GM12878 (cell line): ENCODE measurements around the gene DYNLT4. TPM values are rescaled to one million over a fixed set of nuclear protein-coding genes. Genes with fewer than 3 reads are reported as not detected.
"Not testable (repeated sequence)": the region's sequence is repeated elsewhere in the genome, so short reads cannot be mapped to it uniquely, and the experiment has no call there.

ENCODE experiments used
- ATAC-seq: fragments of 200-7000 bp; cut with Tn5 transposase; 3 replicates; pipeline ENCODE4 v1.9.1; 2020; ENCODE audit warnings: mild to moderate bottlenecking, moderate library complexity
- BruUV-seq: library from RNA; stranded (reverse); fragments of 400-500 nt; replicated peaks from 2 replicates; lab custom pipeline; 2021; lab: Mats Ljungman, UMichigan
- CTCF ChIA-PET: fragments of 300-600 bp; sonication (Branson Sonifier 250); formaldehyde crosslinking; extraction: SDS; loops from one replicate; lab custom pipeline; 2021; ENCODE audit warnings: inconsistent platforms; lab: Yijun Ruan, JAX
- POLR2A ChIA-PET: fragments of 350-600 bp; formaldehyde crosslinking; extraction: SDS; loops from one replicate; lab custom pipeline; 2021; ENCODE audit warnings: inconsistent platforms; lab: Charles Lee
- RAD21 ChIA-PET: fragments of 300-600 bp; sonication (Branson Sonifier 250); formaldehyde crosslinking; loops from one replicate; lab custom pipeline; 2023; ENCODE audit warnings: antibody characterized with exemption; ENCODE audit not compliant: unreplicated experiment; lab: Charles Lee
- SMC1A ChIA-PET: fragments of 300-600 bp; sonication (Branson Sonifier 250); formaldehyde crosslinking; loops from one replicate; lab custom pipeline; 2023; ENCODE audit not compliant: unreplicated experiment, uncharacterized antibody; lab: Charles Lee
- DNase-seq: peaks from one replicate; pipeline ENCODE4 v3.0.0-alpha.2; 2011; ENCODE audit warnings: low read depth, low spot score
- FAIRE-seq: peaks from 3 replicates; lab custom pipeline; 2011; peaks lifted over from hg19 to GRCh38; lab: Jason Lieb, UNC
- H2AFZ ChIP-seq: 2 replicates; pipeline ENCODE4 v1.6.0; 2011; ENCODE audit warnings: low read depth, low read length, control low read depth; ENCODE audit not compliant: control insufficient read depth
- H3K27ac ChIP-seq: 2 replicates; pipeline ENCODE4 v1.5.1; 2011; ENCODE audit warnings: control low read depth; ENCODE audit not compliant: control insufficient read depth, insufficient read depth
- H3K27me3 ChIP-seq, 2 experiments: replicated peaks in 1 of 2; 2 replicates each; pipeline versions ENCODE4 v1.6.0 to v1.6.1; 2011; ENCODE audit warnings: low read length in 1 of 2; ENCODE audit not compliant: control insufficient read depth in 2 of 2, insufficient read depth in 2 of 2
- H3K36me3 ChIP-seq, 2 experiments: 2 replicates each; pipeline ENCODE4 v1.5.1; 2011; ENCODE audit warnings: low read length in 1 of 2; ENCODE audit not compliant: control insufficient read depth in 2 of 2, insufficient read depth in 2 of 2
- H3K4me1 ChIP-seq: 2 replicates; pipeline ENCODE4 v1.6.1; 2011; ENCODE audit warnings: mild to moderate bottlenecking, low read length, moderate library complexity, mixed read lengths; ENCODE audit not compliant: control insufficient read depth, insufficient read depth
- H3K4me2 ChIP-seq: 2 replicates; pipeline ENCODE4 v1.6.0; 2011; ENCODE audit warnings: control low read depth; ENCODE audit not compliant: control insufficient read depth, insufficient read depth
- H3K4me3 ChIP-seq: fragments of 200-600 bp; sonication (generic); 2 replicates; pipeline ENCODE4 v1.5.1; 2016
- H3K79me2 ChIP-seq: 2 replicates; pipeline ENCODE4 v1.6.0; 2011; ENCODE audit warnings: low read length; ENCODE audit not compliant: control insufficient read depth, insufficient read depth
- H3K9ac ChIP-seq: 2 replicates; pipeline ENCODE4 v1.8.0; 2011; ENCODE audit warnings: low read length, control low read depth, mixed read lengths; ENCODE audit not compliant: control insufficient read depth, insufficient read depth
- H3K9me3 ChIP-seq: replicated peaks from 3 replicates; pipeline ENCODE4 v1.5.1; 2011; ENCODE audit warnings: mild to moderate bottlenecking, low read length; ENCODE audit not compliant: control insufficient read depth, insufficient read depth
- H4K20me1 ChIP-seq: 2 replicates; pipeline ENCODE4 v1.6.0; 2011; ENCODE audit not compliant: control insufficient read depth, insufficient read depth
- EED ChIP-seq: sonication (generic); IDR thresholded peaks from 2 replicates; pipeline ENCODE4 v1.6.1; 2016; ENCODE audit warnings: antibody characterized with exemption, low read depth
- HSF1 ChIP-seq: fragments of 150-350 bp; IDR thresholded peaks from 2 replicates; pipeline ENCODE4 v1.6.1; 2014; ENCODE audit warnings: mild to moderate bottlenecking, low read depth, low read length
- MTA3 ChIP-seq: IDR thresholded peaks from 2 replicates; pipeline ENCODE4 v1.6.1; 2012; ENCODE audit warnings: low read length, inconsistent platforms, borderline replicate concordance
- NR2C1 ChIP-seq: fragments of 450-650 bp; IDR thresholded peaks from 2 replicates; pipeline ENCODE4 v1.6.1; 2017; ENCODE audit warnings: antibody characterized with exemption, mild to moderate bottlenecking, moderate library complexity
- WGBS: methylation state at CpG from one replicate; pipeline ENCODE4 v1.1.6; 2016; ENCODE audit warnings: low lambda C conversion rate; ENCODE audit not compliant: insufficient replicate concordance, insufficient coverage; ENCODE audit errors: missing lambda C conversion rate; 5-methylcytosine and 5-hydroxymethylcytosine counted together
- in situ Hi-C: fragments of 300-500 bp; cut with MboI; formaldehyde crosslinking; loops from 9 replicates; pipeline ENCODE4 v1.14.3; 2018; ENCODE audit warnings: mixed read lengths
- intact Hi-C: fragments of 100-400 bp; cut with micrococcal nuclease; formaldehyde crosslinking; loops from one replicate; pipeline ENCODE4 v1.14.2; 2022; ENCODE audit not compliant: unreplicated experiment
- polyA plus RNA-seq, 11 experiments: library from polyadenylated mRNA; depleted of rRNA in 4 of 11; unstranded in 6 of 11; stranded (reverse) in 5 of 11; fragments of >200 nt; fragmentation: Nextera tagmentation in 4 of 11; fragmentation: Illumina TruSeq in 1 of 11; extraction: Ambion mirVana in 4 of 11; extraction: Trizol in 1 of 11; gene quantifications; 1 replicate in 1 of 11; 2 replicates in 10 of 11; pipeline versions ENCODE4 v1.2.1 to v1.2.3, GENCODE V29; 2011 to 2016; ENCODE audit warnings: inconsistent platforms in 2 of 11, missing spikeins in 2 of 11, low read depth in 1 of 11
- total RNA-seq, 4 experiments: library from RNA; depleted of rRNA in 3 of 4; stranded (reverse); fragments of >200 nt in 3 of 4; fragmentation: Illumina TruSeq in 1 of 4; extraction: Trizol in 1 of 4; gene quantifications; 2 replicates each; pipeline versions ENCODE4 v1.2.1 to v1.2.3, GENCODE V29; 2013 to 2021
- TF ChIP-seq, protein P1 (sequence below): IDR thresholded peaks from 2 replicates; pipeline ENCODE4 v1.6.1; 2011; ENCODE audit warnings: borderline replicate concordance, low read depth, mild to moderate bottlenecking, moderate library complexity, low read length; ENCODE audit not compliant: insufficient read depth, poor library complexity, severe bottlenecking
- TF ChIP-seq, protein P2 (sequence below): fragments of 450-650 bp; IDR thresholded peaks from 2 replicates; pipeline ENCODE4 v1.6.1; 2017; ENCODE audit warnings: low read depth, mild to moderate bottlenecking, moderate library complexity

Gene DYNLT4
- total and polyA plus RNA-seq, 10 of the 15 experiments (the other 5 are each of a cell fraction or from before 2014, with no cell fraction given), result 0.23 to 0.28 TPM; not detected in 8

DNA sequence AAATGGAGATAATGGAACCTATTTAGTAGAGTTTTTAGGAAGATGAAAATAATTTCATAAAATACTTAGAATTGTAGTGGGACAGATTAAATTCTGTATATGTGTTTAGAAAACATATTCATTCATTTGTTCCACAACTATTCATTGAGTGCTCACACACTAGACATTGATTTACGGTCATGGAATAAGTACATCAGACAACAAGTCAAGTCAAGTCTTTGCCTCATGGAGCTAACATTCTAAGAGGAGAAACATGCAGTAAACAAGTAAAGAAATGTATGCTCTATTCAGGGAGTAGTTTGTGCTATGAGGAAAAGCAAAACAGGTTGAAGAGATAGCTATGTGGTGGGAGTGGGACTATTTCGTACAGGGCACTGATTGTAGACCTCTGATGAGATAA lies 10.2 kb upstream of the DYNLT4 start:
- H2AFZ ChIP-seq, result no peak overlapping the region
- intact Hi-C loops (loop anchor here (5.0 kb wide), 1 partner anchor 40 kb away; the partner anchor contains the start of gene RPS8), in situ Hi-C loops (no loop called here)
- ChIA-PET POLR2A (interaction anchor here (1.0 to 5.9 kb wide), 6 partner anchors 8 to 95 kb away, joined by 3 to 56 read pairs (median 16); partner anchors contain the start of genes BEST4, BTBD19, DYNLT4 and PLK3), SMC1A (interaction anchor here (0.7 to 5.9 kb wide), 4 partner anchors 8 to 86 kb away, joined by 3 to 52 read pairs (median 4); partner anchors contain the start of genes BTBD19, DYNLT4 and PLK3), CTCF (interaction anchor here (0.8 to 4.7 kb wide), 7 partner anchors 9 to 675 kb away, joined by 3 to 45 read pairs (median 6); partner anchors contain the start of genes BTBD19, DYNLT4, PLK3 and RNU5D-1), RAD21 (interaction anchor here (1.4 to 3.2 kb wide), 2 partner anchors 17 to 96 kb away, joined by 4 to 23 read pairs; partner anchors contain the start of gene PLK3)
- DNase-seq, result no peak
- no peak for ATAC-seq
- no peaks in the 10 kb centered on the region; a peak in 1 of 4 replicates for H3K36me3 ChIP-seq
- H3K79me2 ChIP-seq, result no peaks in the 10 kb centered on the region
- H3K27ac ChIP-seq, result no peak overlapping the region
- H3K4me3 ChIP-seq, result no peak overlapping the region
- H3K27me3 ChIP-seq, result no peaks in the 10 kb centered on the region
- H3K4me2 ChIP-seq, result no peak overlapping the region
- H3K4me1 ChIP-seq, result peaks cover 7% of the 10 kb centered on the region
- TF ChIP-seq, protein P1, sequence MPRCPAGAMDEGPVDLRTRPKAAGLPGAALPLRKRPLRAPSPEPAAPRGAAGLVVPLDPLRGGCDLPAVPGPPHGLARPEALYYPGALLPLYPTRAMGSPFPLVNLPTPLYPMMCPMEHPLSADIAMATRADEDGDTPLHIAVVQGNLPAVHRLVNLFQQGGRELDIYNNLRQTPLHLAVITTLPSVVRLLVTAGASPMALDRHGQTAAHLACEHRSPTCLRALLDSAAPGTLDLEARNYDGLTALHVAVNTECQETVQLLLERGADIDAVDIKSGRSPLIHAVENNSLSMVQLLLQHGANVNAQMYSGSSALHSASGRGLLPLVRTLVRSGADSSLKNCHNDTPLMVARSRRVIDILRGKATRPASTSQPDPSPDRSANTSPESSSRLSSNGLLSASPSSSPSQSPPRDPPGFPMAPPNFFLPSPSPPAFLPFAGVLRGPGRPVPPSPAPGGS, result no peak
- no peak for TF ChIP-seq NR2C1
- TF ChIP-seq EED, result no peak
- no peak for TF ChIP-seq HSF1
- TF ChIP-seq MTA3, result no peak
- TF ChIP-seq, protein P2, sequence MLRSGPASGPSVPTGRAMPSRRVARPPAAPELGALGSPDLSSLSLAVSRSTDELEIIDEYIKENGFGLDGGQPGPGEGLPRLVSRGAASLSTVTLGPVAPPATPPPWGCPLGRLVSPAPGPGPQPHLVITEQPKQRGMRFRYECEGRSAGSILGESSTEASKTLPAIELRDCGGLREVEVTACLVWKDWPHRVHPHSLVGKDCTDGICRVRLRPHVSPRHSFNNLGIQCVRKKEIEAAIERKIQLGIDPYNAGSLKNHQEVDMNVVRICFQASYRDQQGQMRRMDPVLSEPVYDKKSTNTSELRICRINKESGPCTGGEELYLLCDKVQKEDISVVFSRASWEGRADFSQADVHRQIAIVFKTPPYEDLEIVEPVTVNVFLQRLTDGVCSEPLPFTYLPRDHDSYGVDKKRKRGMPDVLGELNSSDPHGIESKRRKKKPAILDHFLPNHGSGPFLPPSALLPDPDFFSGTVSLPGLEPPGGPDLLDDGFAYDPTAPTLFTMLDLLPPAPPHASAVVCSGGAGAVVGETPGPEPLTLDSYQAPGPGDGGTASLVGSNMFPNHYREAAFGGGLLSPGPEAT, result no peak
- FAIRE-seq, result no peak
- H3K9me3 ChIP-seq, result no peaks in the 10 kb centered on the region
- no TSS peak for BruUV-seq
- no peaks in the 10 kb centered on the region for H4K20me1 ChIP-seq
- WGBS, result 98% methylated on average over 2 of the region's 2 CpGs
- no peak overlapping the region for H3K9ac ChIP-seq

GRCh38 chr1:44815926-44816325 lies 8.8 kb upstream of the DYNLT4 start:
- 93% methylated on average over 9 of the region's 9 CpGs for WGBS
- FAIRE-seq, RAD21 ChIA-PET, H3K4me2 ChIP-seq, H2AFZ ChIP-seq, H3K9ac ChIP-seq, in situ Hi-C loops, H3K9me3 ChIP-seq, H3K27me3 ChIP-seq, DNase-seq, ATAC-seq, H3K79me2 ChIP-seq, H3K4me1 ChIP-seq, H3K36me3 ChIP-seq, H4K20me1 ChIP-seq, H3K4me3 ChIP-seq, BruUV-seq, H3K27ac ChIP-seq: not testable (repeated sequence)
- ChIA-PET POLR2A (interaction anchor here (1.1 kb wide), 1 partner anchor 96 kb away, joined by 4 read pairs; no protein-coding TSS in a partner anchor), SMC1A (interaction anchor here (1.0 to 1.3 kb wide), 3 partner anchors 9 to 22 kb away, joined by 3 to 5 read pairs (median 4); partner anchors contain the start of gene PLK3), CTCF (interaction anchor here (3.5 kb wide), 1 partner anchor 16 kb away, joined by 24 read pairs; the partner anchor contains the start of gene PLK3)
- intact Hi-C loops, result loop anchor here (5.0 kb wide), 1 partner anchor 39 kb away; the partner anchor contains the start of gene RPS8
